ENCODE results near the gene SLC30A1.

DNA sequence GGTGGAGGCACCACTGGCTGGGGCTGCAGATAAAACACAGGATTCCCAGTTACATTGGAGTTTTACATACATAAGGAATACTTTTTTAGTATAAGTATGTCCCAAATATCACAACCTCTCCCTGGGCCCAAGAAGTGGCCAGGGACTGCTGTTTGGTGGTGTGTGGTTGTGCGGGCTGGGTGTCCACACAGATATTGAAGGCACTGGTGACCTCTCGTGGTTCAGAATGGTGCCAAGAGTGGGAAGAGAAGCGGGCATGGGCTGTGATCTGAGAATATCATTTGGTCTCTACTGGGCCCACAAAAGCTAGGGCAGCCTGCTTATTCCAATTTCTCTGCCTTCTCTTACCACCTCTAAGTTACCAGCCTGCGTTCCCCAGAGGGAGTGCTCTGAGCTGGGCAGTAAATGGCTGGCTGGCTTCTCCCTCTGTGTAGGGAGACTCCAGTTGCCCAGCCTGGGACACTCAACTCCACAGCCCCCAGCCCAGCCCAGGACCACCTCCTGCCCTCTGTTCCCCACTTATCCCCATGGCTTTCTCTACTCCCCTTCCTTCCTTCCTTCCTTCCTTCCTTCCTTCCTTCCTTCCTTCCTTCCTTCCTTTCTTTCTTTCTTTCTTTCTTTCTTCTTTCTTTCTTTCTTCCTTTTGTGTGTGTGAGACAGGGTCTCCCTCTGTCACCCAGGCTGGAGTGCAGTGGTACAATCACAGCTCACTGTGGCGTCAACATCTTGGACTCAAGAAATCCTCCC lies 44.2 kb downstream of the SLC30A1 start:
- TF ChIP-seq CTCF (IDR thresholded peaks at IDR 0.05): no peak
- TF ChIP-seq POLR2A (IDR thresholded peaks at IDR 0.05): no peak

All from ovary (tissue), 3 donors.